Lower leg skin (tissue), 4 donors: ENCODE data around the gene NMNAT2. TPM values are rescaled to one million over a fixed set of nuclear protein-coding genes. Genes with fewer than 3 reads are reported as not detected.

ENCODE experiments used
- DNase-seq, 2 donors: peaks; one replicate each; pipeline ENCODE4 v3.0.0-alpha.2; 2019; ENCODE audit warnings: low spot score in 2 of 2
- H3K4me3 ChIP-seq: fragments of 200-600 bp; sonication (generic); 2 replicates; pipeline ENCODE4 v1.5.1; 2017; ENCODE audit warnings: mild to moderate bottlenecking, low read depth; ENCODE audit not compliant: poor library complexity, severe bottlenecking
- POLR2A ChIP-seq, 2 donors: fragments of 450-650 bp; IDR thresholded peaks; one replicate each; pipeline ENCODE4 v1.6.1; 2016 to 2017; ENCODE audit warnings: antibody characterized with exemption in 2 of 2, mild to moderate bottlenecking in 1 of 2, moderate library complexity in 1 of 2
- WGBS, 2 donors: methylation state at CpG; one replicate each; pipeline ENCODE4 v1.1.5; 2018; 5-methylcytosine and 5-hydroxymethylcytosine counted together
- intact Hi-C: fragments of 100-400 bp; cut with DNase I; formaldehyde crosslinking; loops from one replicate; pipeline ENCODE4 v1.15.0; 2023; ENCODE audit warnings: low total_unique reads
- total RNA-seq, 4 donors: library from RNA; depleted of rRNA; stranded (reverse); fragments of >200 nt; gene quantifications; one replicate each; pipeline ENCODE4 v1.1.0, GENCODE V29; 2016
- TF ChIP-seq, protein P1 (sequence below), 3 donors: fragments of 450-650 bp; IDR thresholded peaks; one replicate each; pipeline ENCODE4 v1.5.1; 2016; ENCODE audit warnings: antibody characterized with exemption in 3 of 3, mild to moderate bottlenecking in 3 of 3, moderate library complexity in 2 of 3

The NMNAT2 gene
- total RNA-seq, 4 donors from 2014 or later: 0.23 to 0.34 (median 0.34) TPM; not detected in 1

DNA sequence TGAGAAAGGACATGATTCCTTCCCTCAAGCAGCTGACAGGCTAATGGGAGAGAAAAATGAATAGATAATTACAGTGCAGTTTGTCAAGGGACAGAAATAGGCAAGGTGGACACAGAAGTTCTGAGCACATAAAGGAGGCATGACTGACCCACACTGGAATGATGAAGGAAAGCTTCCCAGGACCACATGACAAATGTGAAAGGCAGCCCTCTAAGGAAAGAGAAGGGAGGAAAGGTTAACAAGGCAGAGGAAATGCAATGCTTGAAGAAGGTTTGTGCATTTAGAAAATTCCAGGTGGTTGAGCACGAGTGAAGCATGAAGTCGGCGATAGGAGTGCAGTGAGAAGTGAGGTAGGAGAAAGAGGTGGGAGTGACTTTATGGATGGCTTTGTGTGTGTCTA, 194.7 kb downstream of the NMNAT2 start:
- no peak for DNase-seq
- H3K4me3 ChIP-seq: no peak overlapping the region
- no peak for TF ChIP-seq POLR2A (IDR thresholded peaks at IDR 0.05)
- TF ChIP-seq, protein P1, sequence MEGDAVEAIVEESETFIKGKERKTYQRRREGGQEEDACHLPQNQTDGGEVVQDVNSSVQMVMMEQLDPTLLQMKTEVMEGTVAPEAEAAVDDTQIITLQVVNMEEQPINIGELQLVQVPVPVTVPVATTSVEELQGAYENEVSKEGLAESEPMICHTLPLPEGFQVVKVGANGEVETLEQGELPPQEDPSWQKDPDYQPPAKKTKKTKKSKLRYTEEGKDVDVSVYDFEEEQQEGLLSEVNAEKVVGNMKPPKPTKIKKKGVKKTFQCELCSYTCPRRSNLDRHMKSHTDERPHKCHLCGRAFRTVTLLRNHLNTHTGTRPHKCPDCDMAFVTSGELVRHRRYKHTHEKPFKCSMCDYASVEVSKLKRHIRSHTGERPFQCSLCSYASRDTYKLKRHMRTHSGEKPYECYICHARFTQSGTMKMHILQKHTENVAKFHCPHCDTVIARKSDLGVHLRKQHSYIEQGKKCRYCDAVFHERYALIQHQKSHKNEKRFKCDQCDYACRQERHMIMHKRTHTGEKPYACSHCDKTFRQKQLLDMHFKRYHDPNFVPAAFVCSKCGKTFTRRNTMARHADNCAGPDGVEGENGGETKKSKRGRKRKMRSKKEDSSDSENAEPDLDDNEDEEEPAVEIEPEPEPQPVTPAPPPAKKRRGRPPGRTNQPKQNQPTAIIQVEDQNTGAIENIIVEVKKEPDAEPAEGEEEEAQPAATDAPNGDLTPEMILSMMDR (IDR thresholded peaks at IDR 0.05): no peak
- intact Hi-C loops: no loop called here
- 93 to 94% methylated on average over 3 of the region's 3 CpGs for WGBS, 2 donors

DNA sequence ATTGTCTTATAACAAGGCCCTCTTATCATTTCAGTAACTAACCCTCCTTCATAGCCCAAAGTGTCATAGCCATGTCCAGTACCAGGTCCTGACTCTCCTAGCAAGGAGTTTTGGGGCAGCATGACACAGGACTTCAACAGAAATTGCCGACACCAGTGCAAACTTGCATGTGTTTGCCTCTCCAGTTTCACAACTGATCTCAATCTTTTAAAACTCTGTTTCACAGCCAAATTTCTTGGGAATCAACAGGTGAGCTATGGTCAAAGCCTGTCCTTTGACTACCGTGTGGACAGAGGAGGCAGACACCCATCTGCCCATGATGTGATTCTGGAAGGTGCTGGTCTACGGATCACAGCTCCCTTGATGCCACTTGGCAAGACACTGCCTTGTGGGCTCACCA, 195.3 kb downstream of the NMNAT2 start:
- intact Hi-C loops: no loop called here
- H3K4me3 ChIP-seq: no peak overlapping the region
- 92 to 95% methylated on average over 3 of the region's 3 CpGs for WGBS, 2 donors
- TF ChIP-seq, protein P1 (IDR thresholded peaks at IDR 0.05): no peak
- no peak for TF ChIP-seq POLR2A (IDR thresholded peaks at IDR 0.05)
- no peak for DNase-seq

DNA sequence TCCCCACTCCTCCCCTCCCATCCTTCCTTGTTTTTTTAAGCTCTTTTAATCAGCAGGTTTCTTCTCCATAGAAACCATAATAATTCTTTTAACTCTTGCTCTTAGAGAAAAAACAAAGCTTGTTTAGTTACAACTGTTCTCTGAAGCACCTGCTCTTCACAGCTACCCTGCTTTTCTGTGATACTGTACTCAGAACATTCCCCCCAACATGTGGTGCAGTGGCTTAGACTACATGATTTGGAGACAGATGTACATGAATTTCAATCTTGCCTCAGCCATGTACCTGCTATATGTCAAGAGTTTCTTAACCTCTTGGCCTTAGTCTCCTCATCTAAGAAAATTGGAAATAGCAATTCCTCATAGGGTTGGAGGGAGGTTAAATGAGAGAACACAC, 198.6 kb downstream of the NMNAT2 start:
- no peak overlapping the region for H3K4me3 ChIP-seq
- intact Hi-C loops: no loop called here
- no peak for DNase-seq
- no peak for TF ChIP-seq POLR2A (IDR thresholded peaks at IDR 0.05)
- TF ChIP-seq, protein P1 (IDR thresholded peaks at IDR 0.05): no peak

DNA sequence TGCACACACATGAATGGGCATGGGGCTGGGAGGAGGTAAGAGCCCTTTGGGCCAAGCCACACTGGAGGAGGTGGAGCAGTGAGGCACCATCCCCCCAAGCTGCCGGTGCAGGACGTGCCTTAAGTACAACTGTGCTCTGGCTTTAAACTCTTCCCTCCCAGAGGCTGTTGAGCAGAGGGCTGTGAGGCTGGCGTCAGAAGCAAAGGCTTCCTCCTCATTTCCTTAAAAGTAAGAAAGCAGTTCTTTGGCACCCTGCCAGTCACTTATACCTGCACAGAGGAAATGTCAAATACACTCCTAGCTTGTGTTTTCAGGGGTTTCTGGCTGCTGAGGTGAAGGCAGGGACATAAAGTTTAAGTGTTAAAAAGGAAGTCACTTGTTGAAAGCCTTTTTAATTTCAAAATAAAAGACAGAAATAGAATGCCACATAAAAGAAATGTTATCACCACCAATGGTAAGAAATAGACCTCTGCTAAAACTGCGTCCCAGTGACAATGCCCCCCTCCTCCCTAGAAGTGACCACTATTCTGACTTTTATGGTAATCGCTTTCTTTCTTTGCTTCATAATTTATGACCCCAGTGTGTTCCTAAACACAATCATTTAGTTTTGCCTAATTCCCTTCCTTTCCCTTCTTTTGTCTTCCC, 199.1 kb downstream of the NMNAT2 start:
- no peak overlapping the region for H3K4me3 ChIP-seq
- intact Hi-C loops: no loop called here
- peak in 1 of 2 donors; percentile 39 for DNase-seq
- TF ChIP-seq POLR2A (IDR thresholded peaks at IDR 0.05): no peak
- TF ChIP-seq, protein P1 (IDR thresholded peaks at IDR 0.05): no peak
- 23 to 25% methylated on average over 5 of the region's 5 CpGs for WGBS, 2 donors

DNA sequence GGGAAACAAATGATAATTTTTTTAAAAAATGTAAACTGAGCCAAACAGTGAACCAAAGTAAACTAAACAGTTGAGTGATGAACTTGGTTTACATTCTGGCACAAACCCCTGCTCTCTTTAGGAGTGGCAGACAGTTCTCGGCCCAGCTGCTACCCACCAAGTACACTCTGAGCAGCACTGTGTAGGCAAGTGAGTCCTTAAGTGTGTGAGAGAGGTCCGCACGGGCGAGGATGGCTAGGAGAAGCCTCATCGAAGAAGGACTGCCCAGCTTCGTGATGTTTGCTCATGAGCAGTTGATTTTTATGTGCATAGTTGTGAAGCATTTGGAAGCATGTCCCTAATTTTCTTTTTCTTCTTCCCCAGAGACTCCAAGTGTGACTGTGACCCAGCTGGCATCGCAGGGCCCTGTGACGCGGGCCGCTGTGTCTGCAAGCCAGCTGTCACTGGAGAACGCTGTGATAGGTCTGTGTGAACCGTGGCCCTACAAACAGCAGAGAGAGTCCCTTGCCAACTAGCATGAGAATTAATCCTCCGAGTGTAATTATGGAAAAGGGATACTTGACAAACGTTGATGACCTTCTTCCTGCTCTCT, 200.1 kb downstream of the NMNAT2 start:
- no peak overlapping the region for H3K4me3 ChIP-seq
- intact Hi-C loops: no loop called here
- 42 to 54% methylated on average over 14 of the region's 14 CpGs for WGBS, 2 donors
- no peak for TF ChIP-seq POLR2A (IDR thresholded peaks at IDR 0.05)
- TF ChIP-seq, protein P1 (IDR thresholded peaks at IDR 0.05): no peak
- peak in 1 of 2 donors; percentile 91 for DNase-seq

DNA sequence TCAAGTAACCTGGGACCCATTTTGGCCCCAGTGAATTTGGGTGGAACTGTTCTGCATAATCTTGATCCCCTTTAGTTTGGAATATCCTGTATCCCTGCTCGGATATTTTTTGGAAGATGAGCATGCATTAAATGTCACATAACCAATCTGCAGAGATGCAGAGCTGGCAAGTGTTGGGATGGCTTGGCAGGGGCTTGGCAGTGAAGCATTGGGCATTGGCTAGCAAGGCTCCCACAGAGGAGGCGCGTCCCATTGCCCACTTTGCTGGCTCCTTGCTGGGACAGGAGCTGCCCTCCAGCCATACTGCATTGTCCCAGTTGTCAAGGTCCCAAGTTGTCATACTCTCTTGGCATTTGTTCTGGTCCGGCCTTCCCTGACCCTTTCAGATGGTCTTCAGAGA, 202.2 kb downstream of the NMNAT2 start:
- WGBS, 2 donors: 97% methylated on average over 4 of the region's 4 CpGs
- intact Hi-C loops: no loop called here
- no peak overlapping the region for H3K4me3 ChIP-seq

More for the DNA sequence above, 202.2 kb downstream of the NMNAT2 start:
- TF ChIP-seq, protein P1 (IDR thresholded peaks at IDR 0.05): no peak
- TF ChIP-seq POLR2A (IDR thresholded peaks at IDR 0.05): no peak
- DNase-seq: no peak
